Prostate gland (tissue), 2 donors: ENCODE data around the gene ABTB2.

ENCODE experiments used
- POLR2A ChIP-seq: fragments of 450-650 bp; IDR thresholded peaks from one replicate; pipeline ENCODE4 v1.6.1; 2016; ENCODE audit warnings: antibody characterized with exemption, mild to moderate bottlenecking
- POLR2AphosphoS5 ChIP-seq: sonication (generic); formaldehyde crosslinking; IDR thresholded peaks from one replicate; pipeline ENCODE4 v1.6.1; 2017; ENCODE audit warnings: antibody characterized with exemption
- TF ChIP-seq, protein P1 (sequence below), 4 experiments: fragments of 200-600 bp in 2 of 4; fragments of 450-650 bp in 2 of 4; sonication (generic) in 2 of 4; IDR thresholded peaks; 1 replicate in 3 of 4; 2 replicates in 1 of 4; pipeline ENCODE4 v1.5.1; 2016 to 2019; ENCODE audit warnings: antibody characterized with exemption in 4 of 4, mild to moderate bottlenecking in 2 of 4, moderate library complexity in 2 of 4

DNA sequence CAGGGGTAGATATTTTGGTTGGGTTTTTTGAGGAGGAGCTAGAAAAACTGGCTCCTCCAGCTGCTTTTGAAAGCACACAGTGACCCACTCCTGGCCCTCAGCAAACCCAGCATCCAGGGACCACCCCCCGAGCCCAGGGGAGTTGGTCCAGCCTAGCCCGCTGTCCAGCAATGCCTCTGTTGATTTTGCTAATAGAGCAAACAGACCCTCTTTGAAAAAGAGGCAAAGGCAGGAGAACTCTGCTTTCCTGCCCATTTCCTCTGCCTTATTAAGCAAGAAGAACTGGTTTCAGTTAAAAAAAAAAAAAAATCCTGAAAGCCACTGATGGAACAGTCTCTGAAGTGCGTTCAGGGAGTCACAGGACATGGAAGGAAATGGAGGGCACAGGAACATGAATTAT is 25.3 kb downstream of the ABTB2 start:
- TF ChIP-seq, protein P1, sequence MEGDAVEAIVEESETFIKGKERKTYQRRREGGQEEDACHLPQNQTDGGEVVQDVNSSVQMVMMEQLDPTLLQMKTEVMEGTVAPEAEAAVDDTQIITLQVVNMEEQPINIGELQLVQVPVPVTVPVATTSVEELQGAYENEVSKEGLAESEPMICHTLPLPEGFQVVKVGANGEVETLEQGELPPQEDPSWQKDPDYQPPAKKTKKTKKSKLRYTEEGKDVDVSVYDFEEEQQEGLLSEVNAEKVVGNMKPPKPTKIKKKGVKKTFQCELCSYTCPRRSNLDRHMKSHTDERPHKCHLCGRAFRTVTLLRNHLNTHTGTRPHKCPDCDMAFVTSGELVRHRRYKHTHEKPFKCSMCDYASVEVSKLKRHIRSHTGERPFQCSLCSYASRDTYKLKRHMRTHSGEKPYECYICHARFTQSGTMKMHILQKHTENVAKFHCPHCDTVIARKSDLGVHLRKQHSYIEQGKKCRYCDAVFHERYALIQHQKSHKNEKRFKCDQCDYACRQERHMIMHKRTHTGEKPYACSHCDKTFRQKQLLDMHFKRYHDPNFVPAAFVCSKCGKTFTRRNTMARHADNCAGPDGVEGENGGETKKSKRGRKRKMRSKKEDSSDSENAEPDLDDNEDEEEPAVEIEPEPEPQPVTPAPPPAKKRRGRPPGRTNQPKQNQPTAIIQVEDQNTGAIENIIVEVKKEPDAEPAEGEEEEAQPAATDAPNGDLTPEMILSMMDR (IDR thresholded peaks at IDR 0.05) = no peak
- no peak for TF ChIP-seq POLR2A
- TF ChIP-seq POLR2AphosphoS5 = no peak
